K562 (cell line): ENCODE measurements around the gene PMF1. TPM values are rescaled to one million over a fixed set of nuclear protein-coding genes. Genes with fewer than 3 reads are reported as not detected.

Source experiments
- BDP1 ChIP-seq: IDR thresholded peaks from 3 replicates; pipeline ENCODE4 v1.6.1; 2011; ENCODE audit not compliant: insufficient read length, insufficient read depth
- CSDE1 ChIP-seq, 2 experiments: fragments of 450-650 bp; IDR thresholded peaks; 2 replicates each; pipeline ENCODE4 v1.6.1; 2016; ENCODE audit warnings: mild to moderate bottlenecking in 1 of 2
- DLX4 ChIP-seq: fragments of 250-450 bp; sonication (Bioruptor Pico); IDR thresholded peaks from 2 replicates; pipeline ENCODE4 v1.6.1; 2021; ENCODE audit warnings: mild to moderate bottlenecking
- MCM7 ChIP-seq, 2 experiments: fragments of 450-650 bp; IDR thresholded peaks; 2 replicates each; pipeline ENCODE4 v1.6.1; 2016 to 2018
- SETDB1 ChIP-seq: IDR thresholded peaks from one replicate; pipeline ENCODE4 v1.6.1; 2012; ENCODE audit warnings: low read length, control low read depth, inconsistent platforms
- TAF7 ChIP-seq: fragments of 450-650 bp; IDR thresholded peaks from 2 replicates; pipeline ENCODE4 v1.6.1; 2016; ENCODE audit warnings: missing genetic modification characterization, missing compliant biosample characterization
- ZFPM2 ChIP-seq: fragments of 250-450 bp; sonication (Bioruptor Pico); IDR thresholded peaks from 2 replicates; pipeline ENCODE4 v1.5.1; 2022; ENCODE audit warnings: mild to moderate bottlenecking
- ZFX ChIP-seq: sonication (generic); formaldehyde crosslinking; IDR thresholded peaks from 2 replicates; pipeline ENCODE4 v1.8.0; 2022; ENCODE audit warnings: mild to moderate bottlenecking, missing genetic modification reagents, moderate library complexity
- ZNF384 ChIP-seq: IDR thresholded peaks from 2 replicates; pipeline ENCODE4 v1.6.1; 2012; ENCODE audit warnings: low read depth, low read length, improper control_type of control experiment
- ZNF655 ChIP-seq: fragments of 250-450 bp; sonication (Bioruptor Pico); IDR thresholded peaks from 2 replicates; pipeline ENCODE4 v1.5.0; 2021
- ZNF740 ChIP-seq, 3 experiments: fragments of 200-800 bp in 1 of 3; sonication (Bioruptor generic) in 1 of 3; sonication (generic) in 1 of 3; formaldehyde crosslinking in 1 of 3; IDR thresholded peaks; 2 replicates each; pipeline versions ENCODE4 v1.6.1 to v1.8.0; 2016 to 2022; ENCODE audit warnings: mild to moderate bottlenecking in 2 of 3, missing compliant biosample characterization in 2 of 3, missing genetic modification characterization in 2 of 3, missing genetic modification reagents in 1 of 3
- ZNF830 ChIP-seq: fragments of 250-450 bp; sonication (Bioruptor Pico); IDR thresholded peaks from 2 replicates; pipeline ENCODE4 v1.5.0; 2021; ENCODE audit warnings: mild to moderate bottlenecking
- polyA plus RNA-seq, 8 experiments: library from polyadenylated mRNA; depleted of rRNA in 4 of 8; stranded (reverse) in 5 of 8; unstranded in 3 of 8; fragments of >200 nt; fragmentation: Nextera tagmentation in 2 of 8; fragmentation: Illumina TruSeq in 1 of 8; extraction: Ambion mirVana in 2 of 8; extraction: Trizol in 1 of 8; gene quantifications; 2 replicates each; pipeline versions ENCODE4 v1.2.1 to v1.2.3, GENCODE V29; 2011 to 2014; ENCODE audit warnings: inconsistent platforms in 1 of 8, missing spikeins in 1 of 8
- total RNA-seq, 7 experiments: library from RNA; depleted of rRNA in 6 of 7; stranded (reverse); fragments of >200 nt in 6 of 7; fragmentation: Illumina TruSeq in 2 of 7; extraction: Trizol in 2 of 7; gene quantifications; 2 replicates each; pipeline versions ENCODE4 v1.2.1 to v1.2.3, GENCODE V29; 2011 to 2021; ENCODE audit warnings: low replicate concordance in 1 of 7

The PMF1 gene
- total and polyA plus RNA-seq, 9 of the 15 experiments (the other 6 are each of a cell fraction or from before 2014, with no cell fraction given) = 9.4 to 92.9 (median 71.0) TPM

GRCh38 chr1:156204686-156205085 is 8.1 kb upstream of the PMF1 start (continued):
- no peak for TF ChIP-seq ZNF655 (CRISPR knock-in tag)
- TF ChIP-seq ZFX (CRISPR knock-in tag) = no peak
- TF ChIP-seq CSDE1 (IDR thresholded peaks at IDR 0.05) = no peak
- no peak for TF ChIP-seq BDP1
- TF ChIP-seq ZNF830 (CRISPR knock-in tag) = no peak
- no peak for TF ChIP-seq ZFPM2
- no peak for TF ChIP-seq ZNF384
- no peak for TF ChIP-seq DLX4 (CRISPR knock-in tag)
- TF ChIP-seq MCM7 (IDR thresholded peaks at IDR 0.05) = no peak
- TF ChIP-seq SETDB1 = no peak
- TF ChIP-seq ZNF740 (CRISPR knock-in tag; IDR thresholded peaks at IDR 0.05) = no peak
- TF ChIP-seq ZNF740 (tag; IDR thresholded peaks at IDR 0.05) = no peak
- TF ChIP-seq TAF7 = no peak
